H9 (cell line): Measurements from ENCODE around the gene MYO7B. TPM values are rescaled to one million over a fixed set of nuclear protein-coding genes. Genes with fewer than 3 reads are reported as not detected.

Source experiments
- DNase-seq: peaks from one replicate; pipeline ENCODE4 v3.0.0-alpha.2; 2017
- H2AFZ ChIP-seq: one replicate; pipeline ENCODE4 v1.6.1; 2013; ENCODE audit warnings: mild to moderate bottlenecking, low read length, control low read depth, moderate library complexity
- H2AK5ac ChIP-seq: 2 replicates; pipeline ENCODE4 v1.6.1; 2013; ENCODE audit warnings: low read length, control low read depth, mixed read lengths; ENCODE audit not compliant: insufficient read length
- H2BK120ac ChIP-seq: one replicate; pipeline ENCODE4 v1.6.1; 2013; ENCODE audit warnings: low read depth, mild to moderate bottlenecking, low read length, control low read depth, inconsistent platforms; ENCODE audit not compliant: poor library complexity, severe bottlenecking
- H2BK12ac ChIP-seq: 2 replicates; pipeline ENCODE4 v1.6.1; 2013; ENCODE audit warnings: low read length, control low read depth, mixed read lengths, low read depth; ENCODE audit not compliant: insufficient read length
- H2BK15ac ChIP-seq: 2 replicates; pipeline ENCODE4 v1.6.1; 2013; ENCODE audit warnings: low read depth, low read length, control low read depth
- H2BK20ac ChIP-seq: one replicate; pipeline ENCODE4 v1.6.1; 2013; ENCODE audit warnings: low read depth, mild to moderate bottlenecking, low read length, control low read depth, inconsistent platforms; ENCODE audit not compliant: poor library complexity, severe bottlenecking
- H2BK5ac ChIP-seq: 2 replicates; pipeline ENCODE4 v1.6.1; 2013; ENCODE audit warnings: low read length, control low read depth, mixed read lengths; ENCODE audit not compliant: insufficient read length
- H3K14ac ChIP-seq: 2 replicates; pipeline ENCODE4 v1.6.1; 2013; ENCODE audit warnings: low read length, control low read depth; ENCODE audit not compliant: insufficient read depth
- H3K18ac ChIP-seq: 2 replicates; pipeline ENCODE4 v1.6.1; 2013; ENCODE audit warnings: low read depth, mild to moderate bottlenecking, mixed read lengths, low read length, control low read depth; ENCODE audit not compliant: insufficient read length
- H3K23ac ChIP-seq: 2 replicates; pipeline ENCODE4 v1.6.1; 2013; ENCODE audit warnings: low read length, control low read depth, mixed read lengths, low read depth; ENCODE audit not compliant: insufficient read length
- H3K23me2 ChIP-seq: 2 replicates; pipeline ENCODE4 v1.6.1; 2013; ENCODE audit warnings: low read depth, mild to moderate bottlenecking, mixed read lengths, low read length, control low read depth; ENCODE audit not compliant: insufficient read length, poor library complexity, severe bottlenecking
- H3K27ac ChIP-seq: 2 replicates; pipeline ENCODE4 v1.5.1; 2013; ENCODE audit warnings: low read length, control low read depth, mixed read lengths, low read depth; ENCODE audit not compliant: insufficient read length
- H3K27me3 ChIP-seq: 2 replicates; pipeline ENCODE4 v1.6.1; 2013; ENCODE audit warnings: low read length, control low read depth, inconsistent platforms; ENCODE audit not compliant: insufficient read depth
- H3K4ac ChIP-seq: 2 replicates; pipeline ENCODE4 v1.6.1; 2013; ENCODE audit warnings: low read depth, mild to moderate bottlenecking, control low read depth, inconsistent platforms, low read length, moderate library complexity
- H3K4me1 ChIP-seq: 2 replicates; pipeline ENCODE4 v1.6.1; 2013; ENCODE audit warnings: low read length, control low read depth, inconsistent platforms; ENCODE audit not compliant: insufficient read depth
- H3K4me2 ChIP-seq: 2 replicates; pipeline ENCODE4 v1.6.1; 2013; ENCODE audit warnings: low read length, control low read depth, mixed read lengths; ENCODE audit not compliant: insufficient read length, insufficient read depth
- H3K56ac ChIP-seq: 2 replicates; pipeline ENCODE4 v1.6.1; 2013; ENCODE audit warnings: low read depth, mild to moderate bottlenecking, mixed read lengths, low read length, control low read depth; ENCODE audit not compliant: insufficient read length
- H3K79me1 ChIP-seq: 2 replicates; pipeline ENCODE4 v1.6.1; 2013; ENCODE audit warnings: low read depth, mild to moderate bottlenecking, moderate library complexity, low read length, control low read depth, inconsistent platforms; ENCODE audit not compliant: insufficient read depth, poor library complexity, severe bottlenecking
- H3K79me2 ChIP-seq: 2 replicates; pipeline ENCODE4 v1.6.1; 2013; ENCODE audit warnings: low read length, control low read depth, inconsistent platforms; ENCODE audit not compliant: insufficient read depth
- H3K9ac ChIP-seq: 2 replicates; pipeline ENCODE4 v1.6.1; 2013; ENCODE audit warnings: low read length, control low read depth, mixed read lengths; ENCODE audit not compliant: insufficient read length; ENCODE audit errors: extremely low read depth
- H3K9me3 ChIP-seq: one replicate; pipeline ENCODE4 v1.6.1; 2013; ENCODE audit warnings: low read depth, low read length, inconsistent platforms; ENCODE audit not compliant: control insufficient read depth
- H3T11ph ChIP-seq: one replicate; pipeline ENCODE4 v1.6.1; 2013; ENCODE audit warnings: mild to moderate bottlenecking, low read length, control low read depth, inconsistent platforms
- H4K20me1 ChIP-seq: one replicate; pipeline ENCODE4 v1.6.1; 2013; ENCODE audit not compliant: control insufficient read depth, insufficient read length, insufficient read depth
- H4K5ac ChIP-seq: 2 replicates; pipeline ENCODE4 v1.6.1; 2013; ENCODE audit warnings: low read depth, mild to moderate bottlenecking, mixed read lengths, low read length, control low read depth; ENCODE audit not compliant: insufficient read length
- H4K8ac ChIP-seq: replicated peaks from 2 replicates; pipeline ENCODE4 v1.6.1; 2013; ENCODE audit warnings: low read length, control low read depth, mixed read lengths, low read depth; ENCODE audit not compliant: insufficient read length
- H4K91ac ChIP-seq: 2 replicates; pipeline ENCODE4 v1.6.1; 2013; ENCODE audit warnings: low read depth, mild to moderate bottlenecking, moderate library complexity, mixed read lengths, low read length, control low read depth; ENCODE audit not compliant: insufficient read length
- H3K27ac Mint-ChIP-seq, 3 experiments: 2 replicates in 2 of 3; 3 replicates in 1 of 3; pipeline ENCODE4 v1.8.0; 2020 to 2021; ENCODE audit warnings: mixed read lengths in 3 of 3, mild to moderate bottlenecking in 1 of 3, moderate library complexity in 1 of 3
- H3K27me3 Mint-ChIP-seq: 2 replicates; pipeline ENCODE4 v1.8.0; 2021; ENCODE audit warnings: low read depth, mild to moderate bottlenecking, moderate library complexity, mixed read lengths
- H3K36me3 Mint-ChIP-seq, 3 experiments: 2 replicates in 2 of 3; 3 replicates in 1 of 3; pipeline ENCODE4 v1.8.0; 2020 to 2021; ENCODE audit warnings: low read depth in 3 of 3, mixed read lengths in 3 of 3; ENCODE audit not compliant: insufficient read depth in 1 of 3
- H3K4me1 Mint-ChIP-seq, 2 experiments: 2 replicates each; pipeline ENCODE4 v1.8.0; 2020; ENCODE audit warnings: mixed read lengths in 2 of 2
- H3K4me3 Mint-ChIP-seq, 2 experiments: 2 replicates in 1 of 2; 3 replicates in 1 of 2; pipeline ENCODE4 v1.8.0; 2020 to 2021; ENCODE audit warnings: mild to moderate bottlenecking in 2 of 2, mixed read lengths in 2 of 2, moderate library complexity in 1 of 2
- H3K9me3 Mint-ChIP-seq, 2 experiments: 2 replicates in 1 of 2; 3 replicates in 1 of 2; pipeline ENCODE4 v1.8.0; 2020; ENCODE audit warnings: mild to moderate bottlenecking in 2 of 2, mixed read lengths in 2 of 2, moderate library complexity in 1 of 2
- CTCF ChIP-seq: fragments of 200-600 bp; sonication (generic); conservative IDR thresholded peaks from 3 replicates; pipeline ENCODE4 v1.8.0; 2021; ENCODE audit warnings: antibody characterized with exemption, mild to moderate bottlenecking
- WGBS: extraction: QIAGEN DNeasy Blood & Tissue Kit; methylation state at CpG from one replicate; pipeline ENCODE4 v1.1.7; 2013; ENCODE audit warnings: missing lambda C conversion rate, low lambda C conversion rate, mixed read lengths; ENCODE audit not compliant: insufficient read length; ENCODE audit errors: extremely low coverage; 5-methylcytosine and 5-hydroxymethylcytosine counted together
- total RNA-seq: library from RNA; stranded (reverse); gene quantifications from 2 replicates; pipeline ENCODE4 v1.2.1, GENCODE V29; 2021

MYO7B gene
- total RNA-seq, 1 experiment from 2014 or later, result not detected

- H3K79me1 ChIP-seq, result peaks cover 26% of the 10 kb centered on the region
- H3K4ac ChIP-seq, result no peak overlapping the region
- H4K20me1 ChIP-seq, result no peaks in the 10 kb centered on the region
- no peak overlapping the region for H3T11ph ChIP-seq
- no peak overlapping the region for H4K8ac ChIP-seq
- DNase-seq, result no peak
- Mint-ChIP-seq H3K36me3 (peaks cover 4 to 40% (median 22%) of the 10 kb centered on the region in 3 experiments; a peak in 6 of 7 replicates), H3K4me3 (no peak overlapping the region), H3K27me3 (no peaks in the 10 kb centered on the region), H3K27ac (peak overlapping the region in 2 of 3 experiments; percentile 55 to 87; a peak in 5 of 7 replicates), H3K9me3 (no peaks in the 10 kb centered on the region), H3K4me1 (peaks cover 32 to 36% of the 10 kb centered on the region in 2 experiments)
- H2BK15ac ChIP-seq, result no peak overlapping the region
- no peak overlapping the region for H2AK5ac ChIP-seq
- no peak overlapping the region for H3K56ac ChIP-seq
- H2BK20ac ChIP-seq, result no peak overlapping the region
- no peak overlapping the region for H4K91ac ChIP-seq
- no peaks in the 10 kb centered on the region for H3K23me2 ChIP-seq
- H2BK120ac ChIP-seq, result no peak overlapping the region
- H3K9me3 ChIP-seq, result no peaks in the 10 kb centered on the region
- WGBS, result no CpG with 5 or more reads among the region's 10 CpGs
- no peak overlapping the region for H3K14ac ChIP-seq
- peak overlapping the region; percentile 23 for H3K27ac ChIP-seq
- H2BK5ac ChIP-seq, result no peak overlapping the region
- no peak overlapping the region for H3K23ac ChIP-seq
- H4K5ac ChIP-seq, result no peak overlapping the region
- H2AFZ ChIP-seq, result no peak overlapping the region
- no peaks in the 10 kb centered on the region for H3K4me1 ChIP-seq
- no peaks in the 10 kb centered on the region for H3K27me3 ChIP-seq
- no peak overlapping the region for H3K9ac ChIP-seq
- no peak for TF ChIP-seq CTCF
- peaks cover 41% of the 10 kb centered on the region for H3K79me2 ChIP-seq
- no peak overlapping the region for H2BK12ac ChIP-seq
- peak overlapping the region; percentile 38 for H3K4me2 ChIP-seq
- H3K18ac ChIP-seq, result no peak overlapping the region
Measured at GRCh38 chr2:127514076-127514475, 21.4 kb upstream of the MYO7B start.
